SIG-M5 treated with dmso at 0.1 percent for 504 hours (cell line): ENCODE measurements around the gene COL5A3.

Source experiments
- DNase-seq: peaks from one replicate; lab custom pipeline; 2025; ENCODE audit not compliant: unreplicated experiment; lab: John Stamatoyannopoulos, UW

Gene COL5A3

DNA sequence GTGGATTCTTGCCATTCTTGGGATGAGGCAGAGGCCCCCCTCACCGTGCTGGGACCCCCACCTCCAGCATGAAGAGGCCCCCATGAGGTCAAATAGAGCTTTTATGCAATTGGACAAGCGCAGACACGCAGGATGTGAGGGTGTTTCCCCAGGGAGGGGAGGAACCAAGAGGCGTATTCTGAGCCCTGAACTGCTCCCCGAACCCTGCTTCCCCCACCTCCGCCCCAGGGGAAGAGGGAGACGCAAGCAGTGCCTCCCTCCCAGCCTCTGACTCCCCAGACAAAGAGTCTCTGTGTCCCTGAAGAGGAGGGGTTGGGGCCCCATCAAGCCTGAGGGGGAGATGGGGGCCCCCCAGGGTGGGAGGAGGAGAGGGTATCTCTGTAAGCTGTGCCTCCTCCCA is 1.7 kb upstream of the COL5A3 start:
- no peak for DNase-seq

- no peak for DNase-seq
Observed at GRCh38 chr19:10010939-10011338, 635 bp upstream of the COL5A3 start.

DNA sequence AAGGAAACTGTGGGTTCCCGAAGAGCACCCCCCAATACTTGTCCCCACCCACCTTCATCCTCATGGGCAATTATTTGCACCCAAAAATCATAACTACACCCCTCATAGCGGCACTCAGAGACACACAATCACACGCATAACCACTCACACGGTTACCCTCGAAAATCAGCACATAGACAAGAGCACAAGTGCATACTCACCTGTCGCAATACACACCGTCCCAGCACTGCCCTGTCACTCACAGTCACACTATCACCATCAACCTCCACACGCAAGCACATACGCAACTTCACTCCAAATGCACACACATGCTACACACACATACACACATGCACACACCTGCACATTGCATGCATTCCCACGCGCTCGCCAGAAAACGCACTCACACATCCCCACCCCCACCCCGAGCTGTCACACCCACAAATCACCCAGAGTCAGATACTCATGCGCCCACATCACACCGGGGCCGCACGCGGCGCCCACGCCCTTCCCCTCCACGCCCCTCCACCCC is 535 bp downstream of the COL5A3 start:
- DNase-seq: no peak

DNA sequence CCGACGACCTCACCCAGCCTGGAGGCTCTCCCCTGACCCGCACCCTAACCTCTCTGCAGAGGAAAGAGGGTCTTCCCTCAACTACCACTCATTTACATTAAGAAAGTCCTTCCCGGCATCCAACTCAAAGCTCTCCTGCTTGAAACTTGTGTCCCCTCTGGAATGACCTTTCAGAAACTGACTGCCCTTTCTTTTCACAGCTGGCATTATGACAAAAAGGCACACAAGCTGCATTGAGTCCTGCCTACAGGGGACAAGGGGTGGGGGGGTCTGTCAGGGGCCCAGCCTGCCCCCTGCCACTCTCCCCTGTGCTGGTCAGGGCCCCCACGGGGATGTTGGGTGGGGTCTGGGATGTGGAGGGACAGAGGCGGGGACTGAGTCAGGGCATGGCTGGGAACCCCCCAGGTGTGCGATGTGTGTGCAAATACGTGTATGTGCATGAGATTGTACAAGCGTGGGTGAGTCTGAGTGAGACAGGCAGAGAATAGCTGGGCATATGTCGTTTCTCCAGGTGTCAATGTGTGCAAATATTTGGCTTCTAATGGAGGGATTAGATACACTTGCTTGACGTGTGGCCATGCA is 2.0 kb downstream of the COL5A3 start:
- DNase-seq: no peak

- DNase-seq: no peak
Observed at GRCh38 chr19:10007371-10008183, 2.7 kb downstream of the COL5A3 start.

GRCh38 chr19:10006752-10007323 is 3.5 kb downstream of the COL5A3 start:
- DNase-seq: no peak

GRCh38 chr19:10006335-10006708 is 4.0 kb downstream of the COL5A3 start:
- DNase-seq: no peak

- no peak for DNase-seq
Observed at GRCh38 chr19:10005632-10006334, 4.5 kb downstream of the COL5A3 start.

DNA sequence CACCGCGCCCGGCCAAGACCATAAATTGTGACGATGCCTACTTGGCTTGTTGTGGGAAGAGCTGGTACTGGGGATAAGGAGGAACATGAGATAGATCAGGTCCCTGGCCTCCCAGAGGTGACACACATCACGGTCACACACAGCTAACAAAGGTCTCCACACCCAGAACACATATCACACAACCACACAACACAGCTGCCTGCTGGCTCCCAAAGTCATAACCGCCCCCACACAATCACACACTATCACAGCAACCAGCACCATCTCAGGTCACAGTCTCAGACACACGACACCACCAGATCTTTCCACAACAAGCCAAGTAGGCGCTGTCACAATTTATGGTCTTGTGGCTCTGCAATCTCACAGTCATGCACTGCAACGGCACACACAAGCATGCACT is 5.7 kb downstream of the COL5A3 start:
- no peak for DNase-seq

- DNase-seq: no peak
Observed at GRCh38 chr19:10003271-10003670, 7.0 kb downstream of the COL5A3 start.

GRCh38 chr19:10001899-10002298 is 8.4 kb downstream of the COL5A3 start:
- DNase-seq: no peak

DNA sequence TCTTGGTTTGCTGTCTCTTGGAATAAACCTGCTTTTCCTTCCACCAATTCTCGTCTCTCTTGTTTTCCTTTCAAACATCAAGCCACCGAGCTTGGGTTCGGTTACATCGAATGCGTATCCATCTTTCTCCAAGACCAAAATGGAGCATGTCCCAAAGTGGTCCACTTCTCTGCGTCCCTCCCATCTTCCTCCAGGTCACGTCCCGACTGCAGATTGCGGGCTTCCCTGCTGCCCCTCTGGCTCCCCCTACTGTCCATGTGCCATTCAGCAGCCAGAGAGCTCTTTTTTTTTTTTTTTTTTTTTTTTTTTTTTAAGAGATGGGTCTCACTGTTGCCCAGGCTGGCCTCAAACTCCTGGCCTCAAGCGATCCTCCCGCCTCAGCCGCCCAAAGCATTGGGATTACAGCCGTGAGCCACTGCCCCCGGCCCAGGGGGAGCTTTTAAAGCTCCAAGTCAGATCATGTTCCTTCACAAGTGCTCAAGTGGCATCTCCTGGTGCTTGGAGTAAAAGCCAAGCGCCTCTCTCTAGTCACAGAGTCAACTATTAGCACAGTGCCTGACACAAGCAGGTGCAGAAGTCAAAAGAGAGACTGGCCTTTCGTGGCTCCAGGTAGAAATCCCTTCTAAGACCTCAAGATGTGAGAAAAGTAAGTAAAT is 10.0 kb downstream of the COL5A3 start:
- DNase-seq: peak; percentile 31

GRCh38 chr19:9996541-9996940 is 13.8 kb downstream of the COL5A3 start:
- no peak for DNase-seq

- no peak for DNase-seq
Observed at GRCh38 chr19:9995999-9996398, 14.3 kb downstream of the COL5A3 start.

- DNase-seq: no peak
Observed at GRCh38 chr19:9995084-9995483, 15.2 kb downstream of the COL5A3 start.

- DNase-seq: no peak
Observed at GRCh38 chr19:9991425-9992191, 18.7 kb downstream of the COL5A3 start.

DNA sequence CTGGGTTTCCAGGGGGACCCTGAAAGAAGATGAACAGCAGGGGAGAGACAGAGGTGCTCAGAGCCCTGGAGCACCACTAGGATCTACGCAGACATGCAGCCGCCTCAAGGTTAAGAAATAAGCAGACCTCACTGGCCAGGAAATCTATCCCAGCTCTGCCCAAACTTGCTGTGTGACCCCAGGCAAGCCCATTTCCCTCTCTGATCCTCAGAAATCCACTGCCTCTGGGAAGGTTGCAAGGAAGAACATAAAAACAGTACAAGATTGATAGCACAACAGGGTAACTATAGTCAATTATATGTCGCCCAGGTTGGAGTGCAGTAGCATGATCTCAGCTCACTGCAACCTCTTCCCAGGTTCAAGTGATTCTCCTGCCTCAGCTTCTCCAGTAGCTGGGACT is 20.8 kb downstream of the COL5A3 start:
- DNase-seq: no peak

GRCh38 chr19:9986787-9987281 is 23.5 kb downstream of the COL5A3 start:
- no peak for DNase-seq

- no peak for DNase-seq
Observed at GRCh38 chr19:9981406-9982260, 28.7 kb downstream of the COL5A3 start.
